IPS-18a (cell line): ENCODE results near the gene MYCBP.

ENCODE experiments used
- H3K27ac ChIP-seq: one replicate; pipeline ENCODE4 v1.5.1; 2013; ENCODE audit warnings: low read length
- H3K27me3 ChIP-seq: one replicate; pipeline ENCODE4 v1.6.1; 2013; ENCODE audit warnings: mild to moderate bottlenecking, low read length; ENCODE audit not compliant: control insufficient read depth, insufficient read depth
- H3K36me3 ChIP-seq: one replicate; pipeline ENCODE4 v1.6.1; 2013; ENCODE audit warnings: low read depth, low read length; ENCODE audit not compliant: control insufficient read depth
- H3K4me1 ChIP-seq: one replicate; pipeline ENCODE4 v1.6.1; 2013; ENCODE audit warnings: low read depth, low read length; ENCODE audit not compliant: control insufficient read depth
- H3K4me3 ChIP-seq: one replicate; pipeline ENCODE4 v1.5.1; 2013; ENCODE audit warnings: low read length
- H3K9ac ChIP-seq: one replicate; pipeline ENCODE4 v1.6.1; 2013; ENCODE audit warnings: mild to moderate bottlenecking, low read length, moderate library complexity
- H3K9me3 ChIP-seq: one replicate; pipeline ENCODE4 v1.6.1; 2013; ENCODE audit warnings: low read depth, low read length; ENCODE audit not compliant: control insufficient read depth

The MYCBP gene

DNA sequence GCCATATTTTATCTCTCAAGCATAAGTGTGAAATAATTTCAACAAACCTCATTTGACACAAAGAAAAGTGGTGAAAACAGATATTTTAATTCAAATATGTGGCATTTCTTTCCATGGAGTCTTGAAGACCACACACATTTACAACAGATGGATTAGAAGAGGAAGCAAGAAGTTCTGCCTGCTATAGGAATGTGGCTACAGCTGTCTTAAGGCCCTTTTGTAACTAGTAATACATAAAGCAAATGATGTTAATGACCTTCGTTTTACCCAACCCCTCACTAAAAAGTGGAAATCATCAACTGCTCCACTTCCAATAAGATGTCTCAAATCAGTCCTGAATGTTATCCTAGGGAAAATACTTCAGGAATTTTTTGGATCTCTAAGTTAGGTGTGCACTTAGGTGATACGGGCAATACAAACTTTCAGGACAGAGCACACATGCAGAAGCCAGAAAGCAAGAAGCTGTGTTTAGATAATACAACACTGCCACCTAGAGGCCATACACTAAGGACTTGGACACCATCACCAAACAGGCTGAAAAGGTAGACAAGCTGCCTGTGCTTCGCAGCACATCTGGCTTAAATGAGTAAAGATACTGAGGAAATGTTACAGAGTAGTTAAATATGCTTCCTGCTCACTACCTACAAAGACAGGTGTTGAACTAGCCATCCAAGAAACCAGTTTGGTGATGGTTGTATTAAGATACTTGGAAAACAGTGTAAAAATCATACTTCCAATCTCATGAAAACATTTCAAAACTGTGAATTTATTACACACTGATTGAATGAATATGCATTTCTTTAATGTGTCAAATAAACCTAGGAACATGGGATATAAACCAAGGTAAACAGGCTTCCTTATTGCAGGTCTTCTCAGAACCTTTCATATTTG, 38.0 kb downstream of the MYCBP start:
- peaks cover 16% of the 10 kb centered on the region for H3K36me3 ChIP-seq
- H3K27me3 ChIP-seq: no peaks in the 10 kb centered on the region
- no peaks in the 10 kb centered on the region for H3K4me1 ChIP-seq
- H3K9me3 ChIP-seq: no peaks in the 10 kb centered on the region
- H3K9ac ChIP-seq: no peak overlapping the region
- H3K4me3 ChIP-seq: no peak overlapping the region
- no peak overlapping the region for H3K27ac ChIP-seq

DNA sequence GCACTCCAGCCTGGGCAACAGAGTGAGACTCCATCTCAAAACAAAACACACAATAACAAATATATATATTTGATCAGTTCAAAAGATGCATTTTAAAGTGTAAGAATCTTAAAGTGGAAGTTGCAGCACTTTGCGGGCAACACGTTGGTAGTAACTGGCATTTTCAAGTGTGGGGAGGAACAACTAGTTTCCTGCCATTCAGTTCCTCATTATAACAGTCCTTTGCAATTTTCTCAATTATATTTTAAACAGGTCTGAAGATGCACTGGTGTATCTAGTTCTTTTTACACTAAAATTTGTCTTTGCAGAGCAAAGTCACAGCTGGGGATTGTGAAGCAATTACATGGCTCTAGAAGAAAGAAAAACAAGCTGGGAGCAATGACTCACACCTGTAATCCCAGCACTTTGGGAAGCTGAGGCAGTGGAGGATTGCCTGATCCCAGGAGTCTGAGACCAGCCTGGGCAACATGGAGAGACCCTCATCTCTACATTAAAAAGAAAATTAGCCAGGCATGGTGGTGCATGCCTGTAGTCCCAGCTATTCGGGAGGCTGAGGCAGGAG, 38.8 kb downstream of the MYCBP start:
- no peak overlapping the region for H3K4me3 ChIP-seq
- no peaks in the 10 kb centered on the region for H3K27me3 ChIP-seq
- H3K4me1 ChIP-seq: no peaks in the 10 kb centered on the region
- no peak overlapping the region for H3K9ac ChIP-seq
- H3K36me3 ChIP-seq: peaks cover 13% of the 10 kb centered on the region
- no peak overlapping the region for H3K27ac ChIP-seq
- no peaks in the 10 kb centered on the region for H3K9me3 ChIP-seq

DNA sequence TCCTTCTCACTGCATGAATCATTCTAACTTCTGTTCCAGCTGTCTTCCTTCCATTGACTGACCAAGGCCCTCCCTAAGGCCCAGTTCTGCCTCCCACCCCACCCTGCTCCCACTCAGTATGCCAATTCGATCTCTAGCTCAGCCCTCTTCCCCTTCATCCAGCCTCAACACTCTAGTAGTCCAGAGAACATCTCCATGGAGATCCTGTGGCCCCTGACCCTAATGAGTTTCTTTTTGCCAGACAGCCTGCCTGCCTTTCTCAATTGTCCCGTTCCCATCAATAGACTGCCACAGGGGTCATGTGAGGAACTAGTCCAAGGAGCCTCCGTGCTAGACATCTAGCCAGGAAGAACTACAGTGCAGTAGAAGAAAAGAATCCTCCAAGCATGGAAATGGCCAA, 40.0 kb downstream of the MYCBP start:
- Histone ChIP-seq H3K4me3 (no peak overlapping the region), H3K4me1 (no peaks in the 10 kb centered on the region), H3K9ac (no peak overlapping the region), H3K27ac (no peak overlapping the region), H3K9me3 (no peaks in the 10 kb centered on the region), H3K36me3 (peaks cover 1% of the 10 kb centered on the region), H3K27me3 (no peaks in the 10 kb centered on the region)

DNA sequence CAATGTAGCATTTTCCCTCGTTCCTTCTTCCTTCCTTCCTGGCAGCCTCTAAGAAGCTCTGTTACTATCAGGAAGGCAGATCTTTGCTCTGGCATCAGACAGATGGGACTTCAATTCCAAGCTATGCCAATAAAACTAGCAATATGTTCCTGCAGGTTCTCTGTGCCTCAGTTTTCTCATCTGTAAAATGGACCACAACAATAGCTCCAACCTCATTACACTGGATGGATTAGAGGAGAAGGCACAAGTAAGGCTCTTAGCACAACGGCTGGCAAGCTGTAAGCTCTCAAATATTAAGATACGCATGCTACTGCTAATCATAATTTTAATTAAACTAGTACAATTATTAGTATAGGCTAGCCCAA, 40.8 kb downstream of the MYCBP start:
- Histone ChIP-seq H3K9ac (no peak overlapping the region), H3K27ac (no peak overlapping the region), H3K4me3 (no peak overlapping the region)

DNA sequence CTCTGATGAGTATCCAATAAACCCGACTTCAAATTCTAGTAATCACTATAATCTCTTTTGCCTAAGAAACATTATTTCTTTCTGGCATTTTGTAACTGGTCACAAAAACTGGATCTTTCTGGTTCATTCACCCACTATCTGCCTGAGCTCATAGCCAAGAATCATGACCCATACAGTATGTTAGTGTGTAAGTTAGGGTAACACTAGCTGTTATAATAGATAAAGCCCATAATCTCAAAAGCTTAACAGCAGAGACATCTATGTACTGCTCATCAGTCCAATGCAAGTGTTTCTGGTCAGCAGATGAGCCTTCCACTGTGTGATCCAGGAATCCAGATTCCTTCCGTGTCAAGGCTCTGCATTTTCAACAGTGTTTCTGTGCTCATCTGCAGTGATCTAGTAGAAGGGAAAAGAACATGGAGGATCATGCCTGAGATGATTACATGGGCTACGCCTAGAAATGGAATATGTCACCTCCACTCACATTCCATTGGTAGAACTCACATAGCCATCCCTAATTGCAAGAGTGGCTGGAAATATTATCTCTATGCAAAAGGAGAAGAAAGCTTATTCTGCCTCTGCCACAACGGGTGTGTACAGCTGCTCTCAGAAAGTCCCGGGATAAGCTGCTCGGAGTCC, 41.3 kb downstream of the MYCBP start:
- no peaks in the 10 kb centered on the region for H3K36me3 ChIP-seq
- no peak overlapping the region for H3K27ac ChIP-seq
- no peaks in the 10 kb centered on the region for H3K27me3 ChIP-seq
- no peak overlapping the region for H3K9ac ChIP-seq
- H3K4me1 ChIP-seq: no peaks in the 10 kb centered on the region
- H3K4me3 ChIP-seq: no peak overlapping the region
- H3K9me3 ChIP-seq: no peaks in the 10 kb centered on the region

More for the DNA sequence above, 40.8 kb downstream of the MYCBP start:
- H3K36me3 ChIP-seq: no peaks in the 10 kb centered on the region
- no peaks in the 10 kb centered on the region for H3K4me1 ChIP-seq
- no peaks in the 10 kb centered on the region for H3K9me3 ChIP-seq
- H3K27me3 ChIP-seq: no peaks in the 10 kb centered on the region

DNA sequence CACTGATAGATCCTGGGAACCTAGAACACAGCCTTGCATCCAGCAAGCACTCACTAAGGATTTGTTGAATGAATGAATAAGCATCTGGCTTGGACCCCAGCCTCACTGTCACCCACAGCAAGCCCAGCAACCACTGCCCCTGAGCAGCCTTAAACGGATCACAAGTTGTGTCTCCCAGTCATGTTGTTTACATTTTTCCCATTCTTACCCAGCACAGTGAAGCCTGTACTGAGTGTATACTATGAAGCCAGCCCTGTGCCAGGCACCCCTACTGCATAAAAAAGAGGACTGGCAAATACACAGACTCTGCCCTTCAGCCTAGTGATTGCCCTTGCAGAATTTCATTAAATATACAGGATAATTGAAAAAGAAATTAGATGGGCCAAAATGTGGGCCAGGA, 43.8 kb downstream of the MYCBP start:
- no peaks in the 10 kb centered on the region for H3K9me3 ChIP-seq
- H3K36me3 ChIP-seq: no peaks in the 10 kb centered on the region
- no peak overlapping the region for H3K4me3 ChIP-seq
- no peak overlapping the region for H3K9ac ChIP-seq
- no peaks in the 10 kb centered on the region for H3K27me3 ChIP-seq
- no peak overlapping the region for H3K27ac ChIP-seq
- no peaks in the 10 kb centered on the region for H3K4me1 ChIP-seq

DNA sequence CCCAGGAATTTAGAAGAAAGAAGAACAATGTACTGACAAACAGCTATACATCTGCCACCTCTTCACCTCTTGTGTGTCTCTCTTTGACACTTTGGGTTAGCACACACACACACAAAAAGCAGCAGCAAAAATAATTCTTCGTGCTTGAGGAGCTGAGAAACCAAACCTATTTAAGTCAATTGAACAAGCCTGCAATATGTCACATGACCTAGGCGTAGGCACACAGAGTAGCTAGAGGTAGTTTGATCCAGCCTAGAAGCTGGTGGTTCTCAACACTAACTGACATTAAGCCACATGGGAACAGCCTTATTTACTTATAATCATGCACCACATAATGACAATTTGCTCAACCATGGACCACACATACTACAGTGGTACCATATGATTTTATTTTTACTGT, 45.8 kb downstream of the MYCBP start:
- Histone ChIP-seq H3K27ac (no peak overlapping the region), H3K4me3 (no peak overlapping the region), H3K36me3 (no peaks in the 10 kb centered on the region), H3K4me1 (no peaks in the 10 kb centered on the region), H3K9me3 (no peaks in the 10 kb centered on the region), H3K9ac (no peak overlapping the region), H3K27me3 (no peaks in the 10 kb centered on the region)

DNA sequence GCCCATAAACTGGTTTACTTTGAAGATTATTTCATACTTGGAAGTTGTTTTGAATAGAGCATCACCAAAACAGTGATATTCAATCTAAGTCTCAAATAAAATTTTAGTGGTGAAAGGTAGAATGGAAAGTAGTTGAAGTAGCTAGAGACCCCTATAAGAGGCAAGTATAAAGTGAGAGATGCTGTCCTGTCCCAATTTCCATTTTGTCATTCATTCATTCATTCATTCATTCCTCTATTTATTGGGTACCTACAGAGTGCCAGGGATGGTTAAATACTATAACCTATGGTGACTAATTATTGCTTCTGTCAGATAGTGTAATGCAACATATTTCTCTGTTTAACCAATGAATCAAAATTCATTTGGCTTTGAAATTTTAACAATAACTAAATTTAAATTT, 46.3 kb downstream of the MYCBP start:
- H3K4me1 ChIP-seq: no peaks in the 10 kb centered on the region

DNA sequence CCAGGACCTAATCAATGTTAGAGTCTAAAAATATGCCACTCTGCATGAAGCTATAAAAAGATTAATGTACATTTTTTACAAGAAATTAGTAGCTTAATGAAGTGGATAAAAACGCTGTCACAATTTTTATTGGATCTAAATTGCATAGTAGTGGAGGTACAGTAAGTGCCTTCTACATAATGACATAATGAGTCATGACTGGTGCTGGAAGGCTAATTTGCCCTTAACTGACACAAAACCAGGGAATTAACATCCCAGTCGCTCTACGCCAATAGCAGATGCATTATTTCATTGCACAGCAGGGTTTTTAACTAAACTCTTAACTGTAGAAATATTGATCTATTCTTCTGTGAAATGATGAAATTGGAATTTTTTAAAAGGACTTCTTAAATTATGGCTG, 46.9 kb downstream of the MYCBP start:
- Histone ChIP-seq H3K9ac (no peak overlapping the region), H3K9me3 (no peaks in the 10 kb centered on the region), H3K27ac (no peak overlapping the region), H3K4me3 (no peak overlapping the region), H3K4me1 (no peaks in the 10 kb centered on the region), H3K27me3 (peaks cover 5% of the 10 kb centered on the region), H3K36me3 (no peaks in the 10 kb centered on the region)

More for the DNA sequence above, 46.3 kb downstream of the MYCBP start:
- Histone ChIP-seq H3K36me3 (no peaks in the 10 kb centered on the region), H3K4me3 (no peak overlapping the region), H3K27ac (no peak overlapping the region), H3K9me3 (no peaks in the 10 kb centered on the region), H3K9ac (no peak overlapping the region), H3K27me3 (no peaks in the 10 kb centered on the region)

DNA sequence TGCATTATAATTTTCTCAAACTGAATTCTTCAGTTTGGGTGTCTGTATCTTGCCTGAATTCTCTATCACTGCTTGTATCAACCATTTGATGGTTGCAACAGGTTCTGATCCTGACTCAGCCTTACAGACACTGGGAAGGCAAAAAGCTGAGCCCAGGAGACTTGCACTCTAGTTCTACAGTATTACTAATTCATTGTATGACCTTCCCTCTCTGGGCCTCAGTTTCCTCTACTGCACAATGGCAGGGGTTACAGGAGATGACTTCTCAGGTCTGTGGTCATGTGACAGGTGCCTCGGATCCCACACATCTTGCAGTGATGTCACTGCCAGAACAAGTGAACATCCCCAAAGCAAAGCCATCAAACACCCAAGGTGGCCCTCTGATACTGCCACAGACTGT, 52.3 kb downstream of the MYCBP start:
- Histone ChIP-seq H3K4me1 (peaks cover 5% of the 10 kb centered on the region), H3K4me3 (no peak overlapping the region), H3K9me3 (no peaks in the 10 kb centered on the region), H3K9ac (no peak overlapping the region), H3K27ac (no peak overlapping the region), H3K36me3 (no peaks in the 10 kb centered on the region), H3K27me3 (peaks cover 44% of the 10 kb centered on the region)

DNA sequence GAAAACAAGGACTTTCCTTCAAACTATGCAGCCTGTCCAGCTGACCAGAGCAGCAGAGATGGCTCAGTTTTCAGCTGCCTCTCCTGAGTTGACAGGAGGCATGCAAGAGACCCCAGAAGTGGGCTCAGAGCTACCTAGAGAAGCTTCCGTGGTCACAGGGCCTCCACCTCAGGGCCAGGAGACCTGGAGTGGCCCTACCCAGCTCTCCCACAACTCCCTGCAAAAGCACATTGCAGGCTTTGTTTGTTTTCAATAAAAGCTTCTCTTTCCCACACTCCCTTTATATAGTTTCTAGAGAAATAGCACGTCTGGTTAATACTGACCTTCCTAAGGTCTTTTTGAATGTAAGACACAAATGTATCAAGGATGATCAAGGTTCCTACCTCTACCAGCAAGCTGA, 53.6 kb downstream of the MYCBP start:
- H3K9me3 ChIP-seq: no peaks in the 10 kb centered on the region
- H3K36me3 ChIP-seq: no peaks in the 10 kb centered on the region
- H3K4me1 ChIP-seq: peaks cover 9% of the 10 kb centered on the region
- no peak overlapping the region for H3K4me3 ChIP-seq
- H3K27me3 ChIP-seq: peaks cover 57% of the 10 kb centered on the region
- H3K9ac ChIP-seq: no peak overlapping the region
- H3K27ac ChIP-seq: no peak overlapping the region
